Mesendoderm (in vitro differentiated cells): Measurements from ENCODE around the gene NKD2.

ENCODE experiments used
- DNase-seq: peaks from one replicate; pipeline ENCODE4 v3.0.0; 2013
- H2AK5ac ChIP-seq: 2 replicates; pipeline ENCODE4 v1.6.1; 2013; ENCODE audit warnings: low read length, inconsistent platforms
- H2BK120ac ChIP-seq: 2 replicates; pipeline ENCODE4 v1.6.1; 2013; ENCODE audit warnings: low read depth, mild to moderate bottlenecking, low read length, moderate library complexity, mixed read lengths
- H2BK15ac ChIP-seq: replicated peaks from 2 replicates; pipeline ENCODE4 v1.6.1; 2013; ENCODE audit warnings: low read depth, mild to moderate bottlenecking, moderate library complexity
- H2BK5ac ChIP-seq: 2 replicates; pipeline ENCODE4 v1.6.1; 2013; ENCODE audit warnings: low read length, inconsistent platforms
- H3K18ac ChIP-seq: 2 replicates; pipeline ENCODE4 v1.6.1; 2013; ENCODE audit warnings: mild to moderate bottlenecking, low read length, mixed read lengths
- H3K23ac ChIP-seq: one replicate; pipeline ENCODE4 v1.6.1; 2013; ENCODE audit warnings: low read length
- H3K27ac ChIP-seq: 2 replicates; pipeline ENCODE4 v1.5.1; 2013; ENCODE audit warnings: low read depth, mild to moderate bottlenecking, inconsistent platforms, low read length, moderate library complexity
- H3K27me3 ChIP-seq: 2 replicates; pipeline ENCODE4 v1.6.1; 2013; ENCODE audit warnings: low read length, control low read depth, mild to moderate bottlenecking, inconsistent platforms; ENCODE audit not compliant: insufficient read depth, poor library complexity
- H3K36me3 ChIP-seq: 2 replicates; pipeline ENCODE4 v1.6.1; 2013; ENCODE audit warnings: low read length, inconsistent platforms; ENCODE audit not compliant: control insufficient read depth, insufficient read depth
- H3K4ac ChIP-seq: one replicate; pipeline ENCODE4 v1.6.1; 2013; ENCODE audit warnings: low read depth, mild to moderate bottlenecking, low read length, moderate library complexity
- H3K4me1 ChIP-seq: 2 replicates; pipeline ENCODE4 v1.6.1; 2013; ENCODE audit warnings: low read depth, low read length, inconsistent platforms; ENCODE audit not compliant: control insufficient read depth
- H3K4me2 ChIP-seq: 2 replicates; pipeline ENCODE4 v1.6.1; 2013; ENCODE audit warnings: low read length
- H3K4me3 ChIP-seq: 2 replicates; pipeline ENCODE4 v1.5.1; 2013; ENCODE audit warnings: mild to moderate bottlenecking, low read length
- H3K56ac ChIP-seq: one replicate; pipeline ENCODE4 v1.6.1; 2013; ENCODE audit warnings: low read length
- H3K79me1 ChIP-seq: 2 replicates; pipeline ENCODE4 v1.6.1; 2013; ENCODE audit warnings: low read length, inconsistent platforms
- H3K79me2 ChIP-seq: 2 replicates; pipeline ENCODE4 v1.6.1; 2013; ENCODE audit warnings: mild to moderate bottlenecking, low read length; ENCODE audit not compliant: control insufficient read depth, insufficient read depth
- H3K9ac ChIP-seq: 2 replicates; pipeline ENCODE4 v1.6.1; 2013; ENCODE audit warnings: low read length, inconsistent platforms
- H4K5ac ChIP-seq: one replicate; pipeline ENCODE4 v1.6.1; 2013; ENCODE audit warnings: low read length
- H4K8ac ChIP-seq: one replicate; pipeline ENCODE4 v1.6.1; 2013; ENCODE audit warnings: low read depth, mild to moderate bottlenecking, control low read depth, low read length, moderate library complexity
- WGBS: extraction: QIAGEN DNeasy Blood & Tissue Kit; methylation state at CpG from one replicate; pipeline ENCODE4 v1.1.7; 2013; ENCODE audit warnings: low lambda C conversion rate, missing lambda C conversion rate; ENCODE audit not compliant: insufficient coverage; ENCODE audit errors: extremely low coverage; 5-methylcytosine and 5-hydroxymethylcytosine counted together

Gene NKD2

DNA sequence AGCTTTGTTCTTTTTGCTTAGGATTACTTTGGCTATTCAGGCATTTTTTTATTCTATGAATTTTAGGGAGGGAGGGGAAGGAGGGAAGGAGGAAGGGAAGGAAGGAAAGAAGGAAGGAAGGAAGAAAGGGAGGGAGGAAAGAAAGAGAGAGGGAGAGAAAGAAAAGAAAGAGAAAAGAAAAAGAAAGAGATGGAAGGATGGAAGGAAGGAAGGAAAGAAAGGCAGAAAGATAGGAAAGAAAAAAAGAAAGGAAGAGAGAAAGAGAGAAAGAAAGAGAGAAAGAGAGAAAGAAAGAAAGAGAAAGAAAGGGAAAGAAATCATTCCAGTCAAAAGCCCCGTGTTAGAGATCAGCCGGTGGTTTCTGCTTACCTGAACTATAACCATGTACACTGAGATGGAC, 20.8 kb upstream of the NKD2 start:
- DNase-seq: no peak
- no peaks in the 10 kb centered on the region for H3K4me1 ChIP-seq
- H2AK5ac ChIP-seq: no peak overlapping the region
- H3K79me1 ChIP-seq: no peaks in the 10 kb centered on the region
- no peak overlapping the region for H3K27ac ChIP-seq
- no peak overlapping the region for H4K5ac ChIP-seq
- H3K4me2 ChIP-seq: no peak overlapping the region
- no peaks in the 10 kb centered on the region for H3K79me2 ChIP-seq
- H3K4me3 ChIP-seq: no peak overlapping the region
- no peak overlapping the region for H3K18ac ChIP-seq
- no peak overlapping the region for H2BK5ac ChIP-seq
- H3K56ac ChIP-seq: no peak overlapping the region
- no peak overlapping the region for H2BK15ac ChIP-seq
- H3K9ac ChIP-seq: no peak overlapping the region
- no peak overlapping the region for H3K23ac ChIP-seq
- no CpG with 5 or more reads among the region's 2 CpGs for WGBS
- no peak overlapping the region for H4K8ac ChIP-seq
- no peaks in the 10 kb centered on the region for H3K27me3 ChIP-seq
- H3K36me3 ChIP-seq: no peaks in the 10 kb centered on the region
- H3K4ac ChIP-seq: no peak overlapping the region
- H2BK120ac ChIP-seq: no peak overlapping the region

DNA sequence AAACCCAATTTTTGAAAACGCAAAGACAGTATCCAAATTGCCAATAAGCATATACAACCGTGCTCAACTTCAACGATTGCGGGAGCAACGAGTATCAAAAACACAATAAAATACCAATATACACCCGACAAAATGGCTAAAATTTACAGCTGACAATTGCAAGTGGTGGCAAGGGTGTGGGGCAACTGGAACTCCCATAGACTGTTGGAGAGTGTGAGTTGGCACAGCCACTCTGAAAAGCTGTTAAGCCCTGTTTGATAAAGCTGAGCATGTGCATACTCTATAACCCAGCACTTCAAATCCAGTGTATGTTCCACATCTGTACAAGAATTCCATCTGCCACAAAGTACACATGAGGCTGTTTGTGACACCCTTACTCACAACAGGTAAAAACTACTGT, 20.3 kb upstream of the NKD2 start:
- Histone ChIP-seq H2BK5ac (no peak overlapping the region), H3K4me3 (no peak overlapping the region), H3K23ac (no peak overlapping the region), H3K79me2 (no peaks in the 10 kb centered on the region), H4K5ac (no peak overlapping the region), H4K8ac (no peak overlapping the region), H3K36me3 (no peaks in the 10 kb centered on the region), H3K4me2 (no peak overlapping the region), H2BK120ac (no peak overlapping the region), H3K79me1 (no peaks in the 10 kb centered on the region), H2AK5ac (no peak overlapping the region), H3K4ac (no peak overlapping the region), H3K9ac (no peak overlapping the region), H3K56ac (no peak overlapping the region), H2BK15ac (no peak overlapping the region), H3K18ac (no peak overlapping the region), H3K27me3 (no peaks in the 10 kb centered on the region), H3K4me1 (no peaks in the 10 kb centered on the region), H3K27ac (no peak overlapping the region)
- DNase-seq: no peak
- no CpG with 5 or more reads among the region's 6 CpGs for WGBS

DNA sequence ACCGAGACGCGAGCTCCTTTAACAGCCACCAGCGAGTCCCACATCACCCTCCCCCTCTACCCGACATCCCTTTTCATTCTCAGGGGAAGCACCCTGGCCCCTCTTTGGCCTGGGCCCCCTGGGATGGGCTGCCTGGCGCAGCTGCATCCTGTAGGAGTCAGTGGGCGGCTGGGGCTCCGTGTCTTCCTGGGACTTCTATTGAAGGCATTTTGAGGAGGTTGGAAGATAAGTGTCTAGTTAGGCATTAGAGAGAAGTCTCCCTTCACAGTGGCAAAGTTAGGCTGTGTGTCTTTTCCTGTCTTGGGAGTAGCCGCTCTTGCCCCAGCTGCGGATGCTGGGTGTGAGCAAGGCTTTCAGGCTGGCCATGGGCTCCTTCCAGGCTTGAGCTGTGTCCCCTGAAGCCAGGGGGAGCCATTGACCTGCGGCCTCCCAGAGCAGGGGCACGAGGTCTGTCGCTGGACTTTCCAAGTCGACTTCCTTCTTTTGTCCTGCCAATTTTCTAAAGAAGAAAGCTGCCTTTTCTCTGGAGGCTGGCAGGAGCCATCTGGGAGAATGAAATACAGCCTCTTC, 18.6 kb upstream of the NKD2 start:
- Histone ChIP-seq H3K27me3 (no peaks in the 10 kb centered on the region), H3K18ac (no peak overlapping the region), H3K4me1 (no peaks in the 10 kb centered on the region), H2AK5ac (no peak overlapping the region), H3K23ac (no peak overlapping the region), H3K4me2 (no peak overlapping the region), H3K4me3 (no peak overlapping the region), H4K5ac (no peak overlapping the region), H3K79me2 (no peaks in the 10 kb centered on the region), H2BK120ac (no peak overlapping the region), H3K36me3 (no peaks in the 10 kb centered on the region), H3K27ac (no peak overlapping the region), H3K56ac (no peak overlapping the region), H3K4ac (no peak overlapping the region), H3K9ac (no peak overlapping the region), H2BK15ac (no peak overlapping the region), H2BK5ac (no peak overlapping the region), H3K79me1 (no peaks in the 10 kb centered on the region), H4K8ac (no peak overlapping the region)
- WGBS: no CpG with 5 or more reads among the region's 14 CpGs
- DNase-seq: peak; percentile 54

DNA sequence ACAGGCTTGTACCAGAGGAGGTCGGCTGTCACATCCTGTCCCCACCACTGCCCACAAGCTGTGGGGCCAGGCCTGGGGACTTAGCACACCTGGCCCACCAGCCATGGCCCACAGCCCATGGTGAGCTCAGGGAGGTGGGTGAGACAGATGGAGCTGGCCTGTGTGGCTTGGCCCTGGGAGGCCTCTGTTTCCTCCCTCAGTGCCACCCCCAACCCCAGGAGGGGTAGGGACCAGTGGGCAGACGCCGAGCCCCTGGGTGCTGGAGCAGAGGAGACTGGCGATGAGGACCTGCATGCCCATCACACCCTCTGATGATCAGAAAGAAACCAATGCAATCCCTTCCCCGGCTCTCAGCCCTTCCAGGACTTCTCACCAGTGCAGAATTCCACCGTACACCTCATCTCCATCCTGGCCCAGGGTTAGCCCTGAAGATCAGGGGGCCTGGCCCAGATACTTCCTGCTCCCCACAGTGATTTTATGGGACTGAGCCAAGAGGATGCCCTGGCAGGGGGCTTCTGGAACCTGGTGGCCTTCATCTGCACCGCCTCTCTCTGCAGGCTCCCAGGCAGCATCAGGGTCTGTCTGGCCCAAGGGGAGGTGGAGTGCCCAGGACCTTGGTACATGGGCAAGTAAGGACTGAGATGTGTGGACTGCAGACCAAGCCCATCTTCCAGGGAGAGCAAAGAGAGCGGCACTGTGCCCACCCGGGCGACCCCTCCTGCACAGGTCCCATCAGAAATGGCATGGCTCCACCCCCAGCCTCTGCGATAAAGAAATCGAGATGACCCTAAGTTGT, 16.9 kb upstream of the NKD2 start:
- no peak overlapping the region for H2BK120ac ChIP-seq
- H2AK5ac ChIP-seq: no peak overlapping the region
- H3K23ac ChIP-seq: no peak overlapping the region
- no peak overlapping the region for H3K18ac ChIP-seq
- H3K56ac ChIP-seq: no peak overlapping the region
- H3K9ac ChIP-seq: no peak overlapping the region
- no peaks in the 10 kb centered on the region for H3K27me3 ChIP-seq
- H3K27ac ChIP-seq: no peak overlapping the region
- no CpG with 5 or more reads among the region's 12 CpGs for WGBS
- no peak overlapping the region for H2BK15ac ChIP-seq
- H3K4me3 ChIP-seq: no peak overlapping the region
- no peak overlapping the region for H3K4ac ChIP-seq
- no peak overlapping the region for H4K5ac ChIP-seq
- no peak overlapping the region for H3K4me2 ChIP-seq
- no peaks in the 10 kb centered on the region for H3K79me1 ChIP-seq
- no peak for DNase-seq
- H4K8ac ChIP-seq: no peak overlapping the region
- no peaks in the 10 kb centered on the region for H3K4me1 ChIP-seq
- H3K79me2 ChIP-seq: no peaks in the 10 kb centered on the region
- H2BK5ac ChIP-seq: no peak overlapping the region
- no peaks in the 10 kb centered on the region for H3K36me3 ChIP-seq

DNA sequence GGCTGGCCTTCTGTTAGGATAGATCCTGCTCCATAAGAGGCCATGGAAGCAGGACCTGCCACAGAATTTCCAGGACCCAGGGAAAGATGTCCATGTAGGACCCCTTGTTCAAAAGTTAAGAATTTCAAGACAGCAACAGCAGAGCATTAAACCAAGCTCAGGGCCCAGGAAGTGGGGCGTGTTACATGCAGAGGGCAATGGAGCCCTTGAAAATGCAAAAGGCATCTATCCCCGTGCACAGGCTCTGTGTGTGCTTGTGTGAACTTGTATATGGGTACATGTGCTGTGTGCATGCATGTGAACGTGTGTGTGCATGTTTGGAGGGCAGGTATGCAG, 14.4 kb upstream of the NKD2 start:
- no peak overlapping the region for H2BK5ac ChIP-seq
- no peaks in the 10 kb centered on the region for H3K36me3 ChIP-seq
- no peak overlapping the region for H3K23ac ChIP-seq
- H3K4ac ChIP-seq: no peak overlapping the region
- no peak overlapping the region for H2BK120ac ChIP-seq
- no peak overlapping the region for H3K27ac ChIP-seq
- no peaks in the 10 kb centered on the region for H3K79me1 ChIP-seq
- DNase-seq: no peak
- no peak overlapping the region for H3K9ac ChIP-seq
- no CpG with 5 or more reads among the region's 3 CpGs for WGBS
- H4K8ac ChIP-seq: no peak overlapping the region
- no peak overlapping the region for H4K5ac ChIP-seq
- H3K79me2 ChIP-seq: no peaks in the 10 kb centered on the region
- no peak overlapping the region for H3K18ac ChIP-seq
- no peaks in the 10 kb centered on the region for H3K27me3 ChIP-seq
- no peak overlapping the region for H3K56ac ChIP-seq
- H3K4me3 ChIP-seq: no peak overlapping the region
- H3K4me1 ChIP-seq: no peaks in the 10 kb centered on the region
- no peak overlapping the region for H2AK5ac ChIP-seq
- no peak overlapping the region for H2BK15ac ChIP-seq
- H3K4me2 ChIP-seq: no peak overlapping the region

DNA sequence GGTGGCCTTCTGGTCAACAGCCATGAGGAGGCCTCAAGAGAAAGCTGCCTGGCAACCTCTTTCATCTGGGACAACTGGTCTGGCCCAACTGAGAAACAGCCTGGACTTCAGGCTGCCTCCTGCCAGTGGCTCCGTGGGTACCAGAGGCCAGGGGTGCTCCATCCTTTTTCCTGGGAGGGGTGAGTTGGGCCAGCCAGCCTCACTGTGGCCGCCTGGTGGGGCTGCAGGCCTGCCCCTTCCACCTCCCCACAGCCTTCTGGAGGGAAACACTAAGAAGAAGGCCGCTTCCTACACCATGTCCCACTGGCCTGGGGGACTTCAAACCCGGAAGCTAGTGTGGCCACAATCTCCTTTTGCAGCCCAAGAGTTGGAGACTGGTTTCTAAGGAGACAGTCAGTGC, 13.8 kb upstream of the NKD2 start:
- H3K4ac ChIP-seq: no peak overlapping the region
- no peak overlapping the region for H2BK120ac ChIP-seq
- H3K9ac ChIP-seq: no peak overlapping the region
- no peak overlapping the region for H4K5ac ChIP-seq
- H3K27me3 ChIP-seq: no peaks in the 10 kb centered on the region
- no peak overlapping the region for H3K4me3 ChIP-seq
- H2BK15ac ChIP-seq: no peak overlapping the region
- H3K4me2 ChIP-seq: no peak overlapping the region
- H2AK5ac ChIP-seq: no peak overlapping the region
- H2BK5ac ChIP-seq: no peak overlapping the region
- no peaks in the 10 kb centered on the region for H3K36me3 ChIP-seq
- H4K8ac ChIP-seq: no peak overlapping the region
- no peaks in the 10 kb centered on the region for H3K4me1 ChIP-seq
- H3K18ac ChIP-seq: no peak overlapping the region
- no peak overlapping the region for H3K27ac ChIP-seq
- H3K23ac ChIP-seq: no peak overlapping the region
- no peaks in the 10 kb centered on the region for H3K79me1 ChIP-seq
- H3K79me2 ChIP-seq: no peaks in the 10 kb centered on the region
- H3K56ac ChIP-seq: no peak overlapping the region
- WGBS: no CpG with 5 or more reads among the region's 4 CpGs
- no peak for DNase-seq
